Vagina (tissue), 2 donors: ENCODE data around the gene SNRNP70.

Experiments used
- CTCF ChIP-seq, 3 experiments: fragments of 450-650 bp in 2 of 3; fragments of 200-600 bp in 1 of 3; sonication (generic) in 1 of 3; IDR thresholded peaks; one replicate each; pipeline ENCODE4 v1.5.1; 2017 to 2019; ENCODE audit warnings: antibody characterized with exemption in 3 of 3, mild to moderate bottlenecking in 2 of 3, moderate library complexity in 2 of 3
- POLR2A ChIP-seq, 2 donors: fragments of 450-650 bp; IDR thresholded peaks; one replicate each; pipeline ENCODE4 v1.6.1; 2017; ENCODE audit warnings: antibody characterized with exemption in 2 of 2, mild to moderate bottlenecking in 2 of 2, moderate library complexity in 2 of 2
- POLR2AphosphoS5 ChIP-seq, 2 donors: sonication (generic); formaldehyde crosslinking; IDR thresholded peaks; one replicate each; pipeline ENCODE4 v1.9.0; 2017; ENCODE audit warnings: antibody characterized with exemption in 2 of 2, mild to moderate bottlenecking in 2 of 2, low read depth in 1 of 2; ENCODE audit not compliant: insufficient read depth in 1 of 2

- TF ChIP-seq POLR2A (IDR thresholded peaks at IDR 0.05) = no peak
- TF ChIP-seq CTCF (IDR thresholded peaks at IDR 0.05) = no peak
- TF ChIP-seq POLR2AphosphoS5 (IDR thresholded peaks at IDR 0.05; ENCODE audit: insufficient read depth in 1 of 2, low read depth in 1 of 2) = no peak
Measured at GRCh38 chr19:49120325-49120683, 35.1 kb downstream of the SNRNP70 start.
